GM12865 (cell line): Measurements from ENCODE around the gene PNMT.

Experiments
- DNase-seq: peaks from one replicate; pipeline ENCODE4 v3.0.0; 2010; ENCODE audit warnings: low read depth
- H3K4me3 ChIP-seq: 2 replicates; pipeline ENCODE4 v1.5.1; 2011; ENCODE audit warnings: mild to moderate bottlenecking, low read depth, low read length, control low read depth
- CTCF ChIP-seq: IDR thresholded peaks from 2 replicates; pipeline ENCODE4 v1.5.1; 2011; ENCODE audit warnings: low read length, control low read depth, low read depth, inconsistent platforms; ENCODE audit not compliant: insufficient read depth; ENCODE audit errors: missing control alignments

PNMT gene

GRCh38 chr17:39647256-39647655, 21.0 kb upstream of the PNMT start:
- H3K4me3 ChIP-seq: no peak overlapping the region
- TF ChIP-seq CTCF: no peak
- no peak for DNase-seq

- no peak for DNase-seq
- no peak for TF ChIP-seq CTCF
- H3K4me3 ChIP-seq: no peak overlapping the region
These were observed 19.5 kb upstream of the PNMT start for GRCh38 chr17:39648616-39649366.

- DNase-seq: no peak
- TF ChIP-seq CTCF: no peak
- H3K4me3 ChIP-seq: no peak overlapping the region
These were observed 18.1 kb upstream of the PNMT start for GRCh38 chr17:39650121-39650579.

- H3K4me3 ChIP-seq: no peak overlapping the region
- no peak for DNase-seq
- no peak for TF ChIP-seq CTCF
These were observed 16.2 kb upstream of the PNMT start for GRCh38 chr17:39651923-39652586.

DNA sequence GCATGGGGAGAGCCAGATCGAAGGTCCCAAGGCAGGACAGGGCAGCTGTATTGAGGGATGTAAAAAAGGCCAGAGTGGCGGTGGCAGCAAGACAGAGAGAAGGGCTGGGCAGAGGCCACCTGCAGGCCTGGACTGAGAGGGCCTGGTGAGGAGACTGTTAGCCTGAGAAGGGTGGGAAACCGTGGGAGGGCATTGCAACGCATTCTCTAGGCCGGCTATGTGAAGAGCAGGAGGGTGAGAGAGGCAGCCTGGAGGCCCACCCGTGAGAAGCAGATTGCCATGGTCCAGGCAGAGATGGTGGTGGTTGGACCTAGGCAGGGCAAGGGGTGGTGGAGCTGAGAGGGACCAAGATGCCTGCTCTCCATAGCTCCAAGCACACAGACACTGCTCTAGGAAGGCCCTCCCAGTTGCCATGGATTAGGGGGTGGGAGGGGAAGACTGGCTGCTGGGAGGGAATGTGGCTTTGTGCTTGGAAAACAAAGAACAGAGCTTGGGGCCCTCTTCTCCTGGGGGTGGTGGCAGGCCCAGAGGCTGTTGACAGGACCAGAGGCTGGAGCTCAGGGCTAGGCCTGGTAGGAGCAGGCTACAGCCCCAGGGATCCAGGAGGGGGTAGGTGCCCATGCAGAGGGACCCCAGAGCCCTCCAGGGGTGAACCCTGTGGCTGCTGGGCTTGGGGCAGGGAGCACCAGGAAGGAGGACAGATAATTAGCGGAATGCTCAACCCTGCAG, 15.5 kb upstream of the PNMT start:
- no peak overlapping the region for H3K4me3 ChIP-seq
- DNase-seq: no peak
- TF ChIP-seq CTCF: no peak

- no peak for TF ChIP-seq CTCF
- no peak for DNase-seq
- H3K4me3 ChIP-seq: no peak overlapping the region
These were observed 15.0 kb upstream of the PNMT start for GRCh38 chr17:39653316-39653661.
